Heart right ventricle (tissue), 16 donors: ENCODE data around the gene CNIH3. TPM values are rescaled to one million over a fixed set of nuclear protein-coding genes. Genes with fewer than 3 reads are reported as not detected.

Experiments used
- ATAC-seq, 8 donors: fragments of 200-7000 bp; cut with Tn5 transposase; one replicate each; pipeline ENCODE4 v1.9.1; 2020; ENCODE audit warnings: mild to moderate bottlenecking in 8 of 8, moderate library complexity in 8 of 8, moderate number of reproducible peaks in 1 of 8
- DNase-seq, 2 donors: peaks; one replicate each; pipeline ENCODE4 v3.0.0-alpha.2; 2020
- H3K27ac ChIP-seq, 10 donors: fragments of 200-600 bp; sonication (generic) in 2 of 10; one replicate each; pipeline versions ENCODE4 v1.5.0 to v1.8.0; 2020 to 2022; ENCODE audit warnings: mild to moderate bottlenecking in 3 of 10
- H3K27me3 ChIP-seq, 7 donors: fragments of 200-600 bp; one replicate each; pipeline ENCODE4 v1.8.0; 2021 to 2022; ENCODE audit warnings: mild to moderate bottlenecking in 2 of 7
- H3K36me3 ChIP-seq, 9 donors: fragments of 200-600 bp; sonication (generic) in 1 of 9; one replicate each; pipeline versions ENCODE4 v1.5.0 to v1.8.0; 2020 to 2022; ENCODE audit warnings: mild to moderate bottlenecking in 2 of 9
- H3K4me1 ChIP-seq, 9 donors: fragments of 200-600 bp; sonication (generic) in 1 of 9; one replicate each; pipeline versions ENCODE4 v1.5.0 to v1.8.0; 2020 to 2022; ENCODE audit warnings: mild to moderate bottlenecking in 4 of 9
- H3K4me3 ChIP-seq, 10 donors: fragments of 200-600 bp; sonication (generic) in 2 of 10; one replicate each; pipeline versions ENCODE4 v1.5.0 to v1.8.0; 2020 to 2022; ENCODE audit warnings: mild to moderate bottlenecking in 7 of 10, moderate library complexity in 2 of 10
- H3K9me3 ChIP-seq, 11 donors: fragments of 200-600 bp in 10 of 11; sonication (generic) in 2 of 11; one replicate each; pipeline versions ENCODE4 v1.5.0 to v1.8.0; 2013 to 2022; ENCODE audit warnings: mild to moderate bottlenecking in 2 of 11, control low read depth in 1 of 11, moderate library complexity in 1 of 11
- CTCF ChIP-seq, 9 donors: fragments of 200-600 bp; sonication (generic) in 2 of 9; IDR thresholded peaks; one replicate each; pipeline versions ENCODE4 v1.5.0 to v1.8.0; 2021 to 2022; ENCODE audit warnings: antibody characterized with exemption in 9 of 9, mild to moderate bottlenecking in 5 of 9, moderate library complexity in 1 of 9
- WGBS, 2 donors: extraction: QIAGEN DNeasy Blood & Tissue Kit; methylation state at CpG; one replicate each; pipeline ENCODE4 v1.1.7; 2013; ENCODE audit warnings: inconsistent platforms in 1 of 2; 5-methylcytosine and 5-hydroxymethylcytosine counted together
- intact Hi-C, 10 donors: fragments of 100-400 bp; cut with DNase I; formaldehyde crosslinking; loops; one replicate each; pipeline versions ENCODE4 v1.11.1 to v1.14.2; 2022
- polyA plus RNA-seq, 2 donors: library from polyadenylated mRNA; stranded (reverse); fragments of 200-250 nt; gene quantifications; one replicate each; pipeline ENCODE4 v1.2.3, GENCODE V29; 2013
- total RNA-seq, 10 donors: library from RNA; stranded (reverse); fragmentation: NEBNext Ultra II Directional in 3 of 10; extraction: Animal tissue kit (Norgen Biotek cat#: 25700) in 3 of 10; gene quantifications; one replicate each; pipeline versions ENCODE4 v1.2.1 to v1.2.4, GENCODE V29; 2021 to 2023
- donor health status: Arrhythmogenic right ventricular cardiomyopathy.
- donor health status: ischemic (EF 13 %, LVEDD 7.1; RV severe dilation, severe dysfunction).
- donor health status: healthy with polysubstance abuse.
- donor health status: DM: no; HTN: yes; CAD: no.
- donor health status: DM: no; HTN: no; CAD: no.
- donor health status: ischemic (EF 25% LVEDD 6.9; RV normal size, moderate dysfunction).
- donor health status: ischemic (EF 25% LVEDD 5.7; RV mildly dilated, moderate dysfunction).
- donor health status: healthy.
- donor health status: DM: yes; HTN: yes; CAD: no.
- donor health status: Ischemic cardiomyopathy.
- donor health status: ischemic (EF 35%, LVEDD 5.7; RV mildly dilated, moderate dysfunction).
- donor health status: nonischemic (EF 11% LVEDD 7.7; RV severe dilation, severe dysfunction).
- donor health status: DM: yes; HTN: yes; CAD: no.
- donor health status: PGD.
- donor health status: ischemic (EF 29% LVEDD 5.4; RV normal size, mild dysfunction).
- donor health status: nonischemic (EF 23%, LVEDD 6.1; RV moderate dilation, normal function).

The CNIH3 gene
- total and polyA plus RNA-seq, 12 donors = 0.28 to 1.8 (median 0.83) TPM

- no peak overlapping the region for H3K4me3 ChIP-seq
- ATAC-seq = no peak
- no peaks in the 10 kb centered on the region for H3K36me3 ChIP-seq
- no peak for DNase-seq
- H3K27me3 ChIP-seq = no peaks in the 10 kb centered on the region
- TF ChIP-seq CTCF (IDR thresholded peaks at IDR 0.05) = no peak
- intact Hi-C loops = no loop called here
- 91 to 92% methylated on average over 1 of the region's 1 CpG for WGBS, 2 donors
- H3K9me3 ChIP-seq = no peaks in the 10 kb centered on the region
- no peak overlapping the region for H3K27ac ChIP-seq
- peaks cover 0 to 5% (median 0%) of the 10 kb centered on the region in 9 donors for H3K4me1 ChIP-seq
Measured at GRCh38 chr1:224745394-224745793, 129.3 kb downstream of the CNIH3 start.

- 84 to 88% methylated on average over 4 of the region's 4 CpGs for WGBS, 2 donors
- Histone ChIP-seq H3K4me1 (peaks cover 0 to 5% (median 0%) of the 10 kb centered on the region in 9 donors), H3K36me3 (no peaks in the 10 kb centered on the region), H3K9me3 (no peaks in the 10 kb centered on the region), H3K27ac (no peak overlapping the region), H3K27me3 (no peaks in the 10 kb centered on the region), H3K4me3 (no peak overlapping the region)
- DNase-seq (no peak), ATAC-seq (no peak)
- no peak for TF ChIP-seq CTCF (IDR thresholded peaks at IDR 0.05)
- intact Hi-C loops = no loop called here
Measured at GRCh38 chr1:224745924-224746323, 129.8 kb downstream of the CNIH3 start.

- DNase-seq (no peak), ATAC-seq (no peak)
- Histone ChIP-seq H3K36me3 (no peaks in the 10 kb centered on the region), H3K4me1 (peaks cover 0 to 5% (median 0%) of the 10 kb centered on the region in 9 donors), H3K27ac (no peak overlapping the region), H3K27me3 (no peaks in the 10 kb centered on the region), H3K9me3 (no peaks in the 10 kb centered on the region), H3K4me3 (no peak overlapping the region)
- TF ChIP-seq CTCF (IDR thresholded peaks at IDR 0.05) = no peak
- intact Hi-C loops = no loop called here
- WGBS, 2 donors = 38 to 62% methylated on average over 4 of the region's 4 CpGs
Measured at GRCh38 chr1:224747578-224747977, 131.5 kb downstream of the CNIH3 start.

GRCh38 chr1:224749916-224750315 is 133.8 kb downstream of the CNIH3 start:
- Histone ChIP-seq H3K4me3 (no peak overlapping the region), H3K9me3 (no peaks in the 10 kb centered on the region), H3K36me3 (no peaks in the 10 kb centered on the region), H3K27me3 (peaks cover 0 to 3% (median 0%) of the 10 kb centered on the region in 7 donors), H3K4me1 (peaks cover 0 to 5% (median 0%) of the 10 kb centered on the region in 9 donors), H3K27ac (no peak overlapping the region)
- 87 to 95% methylated on average over 4 of the region's 4 CpGs for WGBS, 2 donors
- no peak for TF ChIP-seq CTCF (IDR thresholded peaks at IDR 0.05)
- DNase-seq = no peak
- intact Hi-C loops = no loop called here
- ATAC-seq = no peak
